Gastroesophageal sphincter (tissue), 3 donors: Measurements from ENCODE around the gene SMPD2.

Source experiments
- CTCF ChIP-seq, 4 experiments: fragments of 200-600 bp in 2 of 4; fragments of 450-650 bp in 2 of 4; sonication (generic) in 1 of 4; IDR thresholded peaks; one replicate each; pipeline ENCODE4 v1.5.1; 2017 to 2019; ENCODE audit warnings: antibody characterized with exemption in 4 of 4, mild to moderate bottlenecking in 2 of 4, moderate library complexity in 2 of 4
- POLR2A ChIP-seq, 2 donors: fragments of 450-650 bp; IDR thresholded peaks; one replicate each; pipeline ENCODE4 v1.6.1; 2017; ENCODE audit warnings: antibody characterized with exemption in 2 of 2, mild to moderate bottlenecking in 2 of 2, moderate library complexity in 1 of 2
- POLR2AphosphoS5 ChIP-seq: sonication (generic); formaldehyde crosslinking; IDR thresholded peaks from one replicate; pipeline ENCODE4 v1.6.1; 2017; ENCODE audit warnings: antibody characterized with exemption

- TF ChIP-seq POLR2A (IDR thresholded peaks at IDR 0.05) (no peak), CTCF (IDR thresholded peaks at IDR 0.05) (no peak), POLR2AphosphoS5 (no peak)
These were observed 44.9 kb downstream of the SMPD2 start for GRCh38 chr6:109485266-109485935.
